Liver (tissue), 3 donors: Measurements from ENCODE around the gene GRID1.

Experiments
- GABPA ChIP-seq, 2 donors: IDR thresholded peaks in 1 of 2; conservative IDR thresholded peaks in 1 of 2; 2 replicates each; pipeline ENCODE4 v1.6.1; 2016; ENCODE audit warnings: antibody characterized with exemption in 2 of 2, mild to moderate bottlenecking in 1 of 2, moderate library complexity in 1 of 2
- HNF4A ChIP-seq, 2 donors: conservative IDR thresholded peaks; 2 replicates each; pipeline ENCODE4 v1.6.1; 2016; ENCODE audit warnings: antibody characterized with exemption in 2 of 2, mild to moderate bottlenecking in 2 of 2
- HNF4G ChIP-seq: IDR thresholded peaks from 2 replicates; pipeline ENCODE4 v1.6.1; 2016; ENCODE audit warnings: antibody characterized with exemption
- JUND ChIP-seq, 2 donors: IDR thresholded peaks; 2 replicates each; pipeline ENCODE4 v1.6.1; 2016; ENCODE audit warnings: antibody characterized with exemption in 2 of 2
- RAD21 ChIP-seq, 2 donors: IDR thresholded peaks; 2 replicates each; pipeline ENCODE4 v1.6.1; 2016; ENCODE audit warnings: antibody characterized with exemption in 2 of 2, mild to moderate bottlenecking in 2 of 2
- RXRA ChIP-seq, 2 donors: IDR thresholded peaks; 2 replicates each; pipeline ENCODE4 v1.6.1; 2017 to 2018; ENCODE audit warnings: antibody characterized with exemption in 2 of 2, mild to moderate bottlenecking in 1 of 2
- SP1 ChIP-seq: IDR thresholded peaks from 2 replicates; pipeline ENCODE4 v1.6.1; 2018; ENCODE audit warnings: antibody characterized with exemption, mild to moderate bottlenecking
- YY1 ChIP-seq: IDR thresholded peaks from 2 replicates; pipeline ENCODE4 v1.6.1; 2016; ENCODE audit warnings: antibody characterized with exemption, mild to moderate bottlenecking
- TF ChIP-seq, protein P1 (sequence below): fragments of 150-350 bp; IDR thresholded peaks from 2 replicates; pipeline ENCODE4 v1.5.1; 2017; ENCODE audit warnings: improper control_type of control experiment, low read depth, low read length; ENCODE audit not compliant: missing input control
- TF ChIP-seq, protein P2 (sequence below): IDR thresholded peaks from 2 replicates; pipeline ENCODE4 v1.6.1; 2016; ENCODE audit warnings: antibody characterized with exemption
- TF ChIP-seq, protein P3 (sequence below): IDR thresholded peaks from 2 replicates; pipeline ENCODE4 v1.6.1; 2016; ENCODE audit warnings: antibody characterized with exemption, mild to moderate bottlenecking
- TF ChIP-seq, protein P4 (sequence below): IDR thresholded peaks from 2 replicates; pipeline ENCODE4 v1.6.1; 2016; ENCODE audit warnings: antibody characterized with exemption
- donor health status: healthy.
- donor health status: healthy.

DNA sequence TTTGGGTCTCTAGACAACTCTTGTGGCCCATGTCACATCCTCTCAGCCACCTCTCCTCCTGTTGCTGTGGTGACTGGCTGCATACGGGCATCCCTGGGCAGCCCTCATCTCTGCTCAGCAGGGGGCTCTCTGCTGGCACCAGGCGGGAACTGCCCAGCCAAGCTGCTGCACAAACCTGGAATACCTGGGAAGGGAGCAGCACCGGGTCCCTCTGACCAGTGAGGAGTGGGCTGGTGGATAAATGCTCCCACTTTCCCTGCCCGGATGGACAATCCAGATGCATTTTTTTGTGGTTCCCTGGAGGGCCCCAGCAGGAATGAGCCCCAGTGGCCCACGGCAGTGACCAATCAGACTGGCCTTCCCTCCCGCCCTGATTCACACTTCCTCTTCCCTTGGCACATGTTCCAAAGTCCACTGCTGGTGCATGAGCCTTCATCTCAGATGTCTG, 21.9 kb downstream of the GRID1 start:
- TF ChIP-seq, protein P1, sequence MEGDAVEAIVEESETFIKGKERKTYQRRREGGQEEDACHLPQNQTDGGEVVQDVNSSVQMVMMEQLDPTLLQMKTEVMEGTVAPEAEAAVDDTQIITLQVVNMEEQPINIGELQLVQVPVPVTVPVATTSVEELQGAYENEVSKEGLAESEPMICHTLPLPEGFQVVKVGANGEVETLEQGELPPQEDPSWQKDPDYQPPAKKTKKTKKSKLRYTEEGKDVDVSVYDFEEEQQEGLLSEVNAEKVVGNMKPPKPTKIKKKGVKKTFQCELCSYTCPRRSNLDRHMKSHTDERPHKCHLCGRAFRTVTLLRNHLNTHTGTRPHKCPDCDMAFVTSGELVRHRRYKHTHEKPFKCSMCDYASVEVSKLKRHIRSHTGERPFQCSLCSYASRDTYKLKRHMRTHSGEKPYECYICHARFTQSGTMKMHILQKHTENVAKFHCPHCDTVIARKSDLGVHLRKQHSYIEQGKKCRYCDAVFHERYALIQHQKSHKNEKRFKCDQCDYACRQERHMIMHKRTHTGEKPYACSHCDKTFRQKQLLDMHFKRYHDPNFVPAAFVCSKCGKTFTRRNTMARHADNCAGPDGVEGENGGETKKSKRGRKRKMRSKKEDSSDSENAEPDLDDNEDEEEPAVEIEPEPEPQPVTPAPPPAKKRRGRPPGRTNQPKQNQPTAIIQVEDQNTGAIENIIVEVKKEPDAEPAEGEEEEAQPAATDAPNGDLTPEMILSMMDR: no peak
- TF ChIP-seq, protein P2, sequence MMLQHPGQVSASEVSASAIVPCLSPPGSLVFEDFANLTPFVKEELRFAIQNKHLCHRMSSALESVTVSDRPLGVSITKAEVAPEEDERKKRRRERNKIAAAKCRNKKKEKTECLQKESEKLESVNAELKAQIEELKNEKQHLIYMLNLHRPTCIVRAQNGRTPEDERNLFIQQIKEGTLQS: no peak
- TF ChIP-seq YY1 (no peak), SP1 (no peak), RAD21 (IDR thresholded peaks at IDR 0.05) (no peak), HNF4G (no peak), HNF4A (conservative IDR thresholded peaks at IDR 0.05) (no peak), RXRA (IDR thresholded peaks at IDR 0.05) (no peak), GABPA (IDR thresholded peaks at IDR 0.05 in 1 of 2, conservative IDR thresholded peaks at IDR 0.05 in 1 of 2) (no peak), JUND (IDR thresholded peaks at IDR 0.05) (no peak)
- TF ChIP-seq, protein P3, sequence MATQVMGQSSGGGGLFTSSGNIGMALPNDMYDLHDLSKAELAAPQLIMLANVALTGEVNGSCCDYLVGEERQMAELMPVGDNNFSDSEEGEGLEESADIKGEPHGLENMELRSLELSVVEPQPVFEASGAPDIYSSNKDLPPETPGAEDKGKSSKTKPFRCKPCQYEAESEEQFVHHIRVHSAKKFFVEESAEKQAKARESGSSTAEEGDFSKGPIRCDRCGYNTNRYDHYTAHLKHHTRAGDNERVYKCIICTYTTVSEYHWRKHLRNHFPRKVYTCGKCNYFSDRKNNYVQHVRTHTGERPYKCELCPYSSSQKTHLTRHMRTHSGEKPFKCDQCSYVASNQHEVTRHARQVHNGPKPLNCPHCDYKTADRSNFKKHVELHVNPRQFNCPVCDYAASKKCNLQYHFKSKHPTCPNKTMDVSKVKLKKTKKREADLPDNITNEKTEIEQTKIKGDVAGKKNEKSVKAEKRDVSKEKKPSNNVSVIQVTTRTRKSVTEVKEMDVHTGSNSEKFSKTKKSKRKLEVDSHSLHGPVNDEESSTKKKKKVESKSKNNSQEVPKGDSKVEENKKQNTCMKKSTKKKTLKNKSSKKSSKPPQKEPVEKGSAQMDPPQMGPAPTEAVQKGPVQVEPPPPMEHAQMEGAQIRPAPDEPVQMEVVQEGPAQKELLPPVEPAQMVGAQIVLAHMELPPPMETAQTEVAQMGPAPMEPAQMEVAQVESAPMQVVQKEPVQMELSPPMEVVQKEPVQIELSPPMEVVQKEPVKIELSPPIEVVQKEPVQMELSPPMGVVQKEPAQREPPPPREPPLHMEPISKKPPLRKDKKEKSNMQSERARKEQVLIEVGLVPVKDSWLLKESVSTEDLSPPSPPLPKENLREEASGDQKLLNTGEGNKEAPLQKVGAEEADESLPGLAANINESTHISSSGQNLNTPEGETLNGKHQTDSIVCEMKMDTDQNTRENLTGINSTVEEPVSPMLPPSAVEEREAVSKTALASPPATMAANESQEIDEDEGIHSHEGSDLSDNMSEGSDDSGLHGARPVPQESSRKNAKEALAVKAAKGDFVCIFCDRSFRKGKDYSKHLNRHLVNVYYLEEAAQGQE: no peak
- TF ChIP-seq, protein P4, sequence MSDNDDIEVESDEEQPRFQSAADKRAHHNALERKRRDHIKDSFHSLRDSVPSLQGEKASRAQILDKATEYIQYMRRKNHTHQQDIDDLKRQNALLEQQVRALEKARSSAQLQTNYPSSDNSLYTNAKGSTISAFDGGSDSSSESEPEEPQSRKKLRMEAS: no peak
